HEK293 (cell line): Measurements from ENCODE around the gene FAM193B.

ENCODE experiments used
- GLI2 ChIP-seq: fragments of 450-650 bp; formaldehyde crosslinking; IDR thresholded peaks from 2 replicates; pipeline ENCODE4; 2017; ENCODE audit warnings: missing biosample characterization, missing genetic modification characterization, low read depth, borderline replicate concordance
- GLIS2 ChIP-seq: fragments of 450-650 bp; formaldehyde crosslinking; IDR thresholded peaks from 2 replicates; pipeline ENCODE4 v1.5.1; 2016; ENCODE audit warnings: missing biosample characterization, missing genetic modification characterization
- MYNN ChIP-seq: fragments of 450-650 bp; formaldehyde crosslinking; IDR thresholded peaks from 2 replicates; pipeline ENCODE4 v1.5.1; 2016; ENCODE audit warnings: missing biosample characterization, missing genetic modification characterization, borderline replicate concordance
- RBAK ChIP-seq: fragments of 450-650 bp; formaldehyde crosslinking; IDR thresholded peaks from 2 replicates; pipeline ENCODE4 v1.5.1; 2016; ENCODE audit warnings: missing biosample characterization, missing genetic modification characterization
- TCF7L2 ChIP-seq: IDR thresholded peaks from 2 replicates; pipeline ENCODE4 v1.6.1; 2011; ENCODE audit warnings: low read depth, mild to moderate bottlenecking, inconsistent platforms, low read length, moderate library complexity, borderline replicate concordance
- ZNF350 ChIP-seq: fragments of 450-650 bp; formaldehyde crosslinking; IDR thresholded peaks from 2 replicates; pipeline ENCODE4 v1.5.0; 2017; ENCODE audit warnings: missing biosample characterization, mild to moderate bottlenecking, missing genetic modification characterization
- ZNF404 ChIP-seq: fragments of 450-650 bp; formaldehyde crosslinking; IDR thresholded peaks from 2 replicates; pipeline ENCODE4 v1.5.1; 2017; ENCODE audit warnings: missing biosample characterization, missing genetic modification characterization
- ZNF544 ChIP-seq: fragments of 450-650 bp; formaldehyde crosslinking; IDR thresholded peaks from 2 replicates; pipeline ENCODE4 v1.5.0; 2017; ENCODE audit warnings: missing biosample characterization, missing genetic modification characterization
- TF ChIP-seq, protein P1 (sequence below): fragments of 450-650 bp; formaldehyde crosslinking; optimal IDR thresholded peaks from 2 replicates; pipeline ENCODE3; 2016; ENCODE audit warnings: missing biosample characterization, mild to moderate bottlenecking, missing genetic modification characterization
- TF ChIP-seq, protein P2 (sequence below): fragments of 450-650 bp; formaldehyde crosslinking; IDR thresholded peaks from 2 replicates; pipeline ENCODE4 v1.5.1; 2016; ENCODE audit warnings: missing biosample characterization, missing genetic modification characterization

DNA sequence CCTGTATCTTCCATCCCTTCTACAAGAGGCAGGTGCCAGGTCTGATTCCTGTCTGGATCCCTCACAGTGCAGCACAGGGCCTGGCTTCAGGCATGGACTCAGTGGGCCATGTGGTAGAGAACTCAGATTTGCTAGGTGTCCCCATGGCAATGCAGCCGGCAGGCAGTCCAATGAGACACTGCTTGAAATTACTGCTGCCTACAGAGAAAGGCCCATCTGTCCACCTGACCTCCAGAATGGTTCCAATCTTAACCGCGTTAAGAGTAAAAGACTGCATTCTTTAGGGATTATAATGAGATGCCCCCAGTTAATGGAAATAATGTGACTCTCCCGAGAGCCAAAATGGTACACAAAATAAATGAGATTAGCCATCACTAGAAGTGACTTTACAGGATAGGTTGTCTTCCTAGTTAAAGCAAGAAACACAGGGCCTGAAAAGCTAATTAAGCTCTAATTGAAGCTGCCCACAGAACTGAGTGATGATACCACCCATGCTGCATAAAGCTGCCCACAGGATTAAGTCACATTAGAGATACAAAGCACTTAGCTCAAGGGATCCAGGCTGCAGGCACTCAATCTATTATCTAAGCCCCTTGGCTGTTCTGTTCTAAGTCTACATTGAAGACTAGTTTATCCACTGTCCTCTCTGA is 11.4 kb downstream of the FAM193B start:
- TF ChIP-seq, protein P1, sequence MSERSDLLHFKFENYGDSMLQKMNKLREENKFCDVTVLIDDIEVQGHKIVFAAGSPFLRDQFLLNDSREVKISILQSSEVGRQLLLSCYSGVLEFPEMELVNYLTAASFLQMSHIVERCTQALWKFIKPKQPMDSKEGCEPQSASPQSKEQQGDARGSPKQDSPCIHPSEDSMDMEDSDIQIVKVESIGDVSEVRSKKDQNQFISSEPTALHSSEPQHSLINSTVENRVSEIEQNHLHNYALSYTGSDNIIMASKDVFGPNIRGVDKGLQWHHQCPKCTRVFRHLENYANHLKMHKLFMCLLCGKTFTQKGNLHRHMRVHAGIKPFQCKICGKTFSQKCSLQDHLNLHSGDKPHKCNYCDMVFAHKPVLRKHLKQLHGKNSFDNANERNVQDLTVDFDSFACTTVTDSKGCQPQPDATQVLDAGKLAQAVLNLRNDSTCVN (tag by site-specific recombination) = no peak
- TF ChIP-seq ZNF544 (tag by site-specific recombination) = no peak
- no peak for TF ChIP-seq GLI2
- TF ChIP-seq ZNF404 (tag by site-specific recombination) = no peak
- no peak for TF ChIP-seq TCF7L2
- TF ChIP-seq, protein P2, sequence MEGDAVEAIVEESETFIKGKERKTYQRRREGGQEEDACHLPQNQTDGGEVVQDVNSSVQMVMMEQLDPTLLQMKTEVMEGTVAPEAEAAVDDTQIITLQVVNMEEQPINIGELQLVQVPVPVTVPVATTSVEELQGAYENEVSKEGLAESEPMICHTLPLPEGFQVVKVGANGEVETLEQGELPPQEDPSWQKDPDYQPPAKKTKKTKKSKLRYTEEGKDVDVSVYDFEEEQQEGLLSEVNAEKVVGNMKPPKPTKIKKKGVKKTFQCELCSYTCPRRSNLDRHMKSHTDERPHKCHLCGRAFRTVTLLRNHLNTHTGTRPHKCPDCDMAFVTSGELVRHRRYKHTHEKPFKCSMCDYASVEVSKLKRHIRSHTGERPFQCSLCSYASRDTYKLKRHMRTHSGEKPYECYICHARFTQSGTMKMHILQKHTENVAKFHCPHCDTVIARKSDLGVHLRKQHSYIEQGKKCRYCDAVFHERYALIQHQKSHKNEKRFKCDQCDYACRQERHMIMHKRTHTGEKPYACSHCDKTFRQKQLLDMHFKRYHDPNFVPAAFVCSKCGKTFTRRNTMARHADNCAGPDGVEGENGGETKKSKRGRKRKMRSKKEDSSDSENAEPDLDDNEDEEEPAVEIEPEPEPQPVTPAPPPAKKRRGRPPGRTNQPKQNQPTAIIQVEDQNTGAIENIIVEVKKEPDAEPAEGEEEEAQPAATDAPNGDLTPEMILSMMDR (tag by site-specific recombination) = no peak
- no peak for TF ChIP-seq RBAK (tag by site-specific recombination)
- TF ChIP-seq MYNN (tag by site-specific recombination) = no peak
- TF ChIP-seq GLIS2 (tag by site-specific recombination) = no peak
- no peak for TF ChIP-seq ZNF350 (tag by site-specific recombination)
